GM18870 (cell line): ENCODE measurements around the gene MAP3K19.
"Not testable (repeated sequence)": the region's sequence is repeated elsewhere in the genome, so short reads cannot be mapped to it uniquely, and the experiment has no call there.

Source experiments
- ATAC-seq: cut with Tn5 transposase; IDR thresholded peaks from one replicate; pipeline ENCODE4 v1.9.1; 2021; ENCODE audit warnings: moderate library complexity; ENCODE audit not compliant: unreplicated experiment

Gene MAP3K19

GRCh38 chr2:135052997-135053474 lies 5.8 kb upstream of the MAP3K19 start:
- ATAC-seq, result peak; percentile 40

- ATAC-seq, result peak; percentile 65
Measured at GRCh38 chr2:135052042-135052876, 5.0 kb upstream of the MAP3K19 start, which contains the start of gene RAB3GAP1. RAB3GAP1 (plus strand) TSS chr2:135052292; CDS start chr2:135052308, 16 bp downstream.

DNA sequence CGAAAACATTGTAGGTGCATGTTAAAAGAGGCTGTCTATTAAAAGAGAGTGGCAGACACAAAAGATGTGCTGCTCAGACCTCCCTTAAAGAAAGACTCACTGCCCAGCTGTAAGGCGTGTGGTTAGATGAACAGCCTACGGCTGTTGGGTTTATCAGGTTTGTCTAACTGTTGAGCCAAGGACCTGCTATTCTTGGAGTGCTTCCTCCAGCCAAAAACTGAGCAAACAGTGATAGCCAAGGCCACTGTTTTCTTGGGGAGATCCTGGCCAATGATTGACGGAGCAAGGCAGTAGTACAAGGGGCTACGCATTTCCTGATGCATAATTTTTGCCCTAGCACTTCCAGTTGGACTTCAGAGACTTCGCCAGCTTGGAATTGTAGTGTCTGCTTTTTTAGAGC lies 3.4 kb upstream of the MAP3K19 start:
- no peak for ATAC-seq

GRCh38 chr2:135050132-135050531 lies 2.9 kb upstream of the MAP3K19 start:
- no peak for ATAC-seq

DNA sequence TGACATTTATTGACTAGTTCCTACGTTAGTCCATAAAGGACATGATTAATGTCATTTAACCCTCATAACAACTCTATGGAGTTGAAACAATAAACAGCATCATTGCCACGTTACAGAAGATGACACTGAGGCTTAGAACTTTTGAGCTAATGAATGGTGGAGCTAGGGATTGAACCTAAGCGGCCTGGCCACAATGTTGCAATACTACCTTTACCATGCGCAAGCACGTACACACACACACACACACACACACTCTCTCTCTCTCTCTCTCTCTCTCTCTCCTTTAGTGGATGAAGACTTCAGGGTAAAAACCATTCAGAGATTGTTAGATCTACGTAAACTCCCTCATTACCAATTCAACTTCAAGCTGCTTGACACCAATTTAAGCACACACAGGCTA lies 875 bp upstream of the MAP3K19 start:
- ATAC-seq, result no peak

- ATAC-seq, result no peak
Measured at GRCh38 chr2:135043345-135043744, 3.9 kb downstream of the MAP3K19 start.

DNA sequence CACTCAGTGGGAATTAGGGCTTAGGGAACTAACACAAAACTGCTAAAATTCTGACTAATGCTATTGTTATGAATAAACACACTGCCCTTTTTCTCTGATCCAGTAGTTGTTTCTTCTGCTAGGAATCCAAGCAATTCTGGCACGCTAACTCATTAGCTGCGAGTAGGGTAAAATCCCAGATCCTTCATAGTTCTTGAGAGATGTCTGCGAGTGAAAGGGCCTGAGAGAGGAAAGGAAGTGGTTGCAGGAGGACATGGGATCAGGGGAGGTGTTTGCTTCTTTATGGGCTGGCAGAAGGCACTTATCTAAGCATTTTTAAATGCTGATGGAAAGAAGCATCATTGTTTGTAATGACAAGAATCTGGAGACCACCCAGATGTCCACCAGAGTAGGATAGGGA lies 9.4 kb downstream of the MAP3K19 start:
- no peak for ATAC-seq

DNA sequence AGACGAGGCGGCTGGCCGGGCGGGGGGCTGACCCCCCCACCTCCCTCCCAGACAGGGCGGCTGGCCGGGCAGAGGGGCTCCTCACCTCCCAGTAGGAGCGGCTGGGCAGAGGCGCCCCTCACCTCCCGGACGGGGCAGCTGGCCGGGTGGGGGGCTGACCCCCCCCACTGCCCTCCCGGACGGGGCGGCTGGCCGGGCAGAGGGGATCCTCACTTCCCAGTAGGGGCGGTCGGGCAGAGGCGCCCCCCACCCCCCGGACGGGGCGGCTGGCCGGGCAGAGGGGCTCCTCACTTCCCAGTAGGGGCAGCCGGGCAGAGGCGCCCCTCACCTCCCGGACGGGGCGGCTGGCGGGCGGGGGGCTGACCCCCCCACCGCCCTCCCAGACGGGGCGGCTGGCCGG lies 14.0 kb downstream of the MAP3K19 start:
- not testable (repeated sequence) for ATAC-seq

- ATAC-seq, result no peak
Measured at GRCh38 chr2:135030826-135031225, 16.4 kb downstream of the MAP3K19 start.

- no peak for ATAC-seq
Measured at GRCh38 chr2:135029481-135030134, 17.6 kb downstream of the MAP3K19 start.

DNA sequence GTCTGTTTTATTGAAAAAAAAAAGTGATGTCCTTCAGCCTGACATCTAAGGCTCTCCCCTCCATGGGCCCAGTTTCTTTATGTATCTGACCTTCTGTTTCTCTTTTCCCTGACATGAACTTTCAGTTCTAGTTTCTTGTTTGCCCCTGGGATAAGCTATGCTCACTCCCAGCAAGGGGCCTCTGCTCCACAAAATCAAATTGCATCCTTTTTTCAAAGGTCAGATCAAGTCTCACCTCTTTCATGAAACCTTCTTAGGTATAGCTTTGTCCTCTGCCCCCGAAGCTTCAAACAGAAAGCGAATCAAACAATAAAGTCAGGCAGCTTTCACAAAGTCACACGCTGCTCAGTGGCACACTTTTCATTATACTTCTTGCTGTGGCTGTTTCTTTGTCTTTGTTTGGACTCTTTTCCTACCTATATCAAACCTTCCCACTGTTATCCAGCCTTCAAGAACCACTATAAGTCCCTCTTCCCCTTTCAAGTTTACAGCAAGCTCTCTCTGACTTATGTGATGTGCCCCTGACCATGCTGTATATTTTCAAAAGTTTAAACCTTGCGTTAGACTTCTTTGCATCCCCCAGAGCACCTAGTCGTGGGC lies 23.3 kb downstream of the MAP3K19 start:
- ATAC-seq, result no peak

DNA sequence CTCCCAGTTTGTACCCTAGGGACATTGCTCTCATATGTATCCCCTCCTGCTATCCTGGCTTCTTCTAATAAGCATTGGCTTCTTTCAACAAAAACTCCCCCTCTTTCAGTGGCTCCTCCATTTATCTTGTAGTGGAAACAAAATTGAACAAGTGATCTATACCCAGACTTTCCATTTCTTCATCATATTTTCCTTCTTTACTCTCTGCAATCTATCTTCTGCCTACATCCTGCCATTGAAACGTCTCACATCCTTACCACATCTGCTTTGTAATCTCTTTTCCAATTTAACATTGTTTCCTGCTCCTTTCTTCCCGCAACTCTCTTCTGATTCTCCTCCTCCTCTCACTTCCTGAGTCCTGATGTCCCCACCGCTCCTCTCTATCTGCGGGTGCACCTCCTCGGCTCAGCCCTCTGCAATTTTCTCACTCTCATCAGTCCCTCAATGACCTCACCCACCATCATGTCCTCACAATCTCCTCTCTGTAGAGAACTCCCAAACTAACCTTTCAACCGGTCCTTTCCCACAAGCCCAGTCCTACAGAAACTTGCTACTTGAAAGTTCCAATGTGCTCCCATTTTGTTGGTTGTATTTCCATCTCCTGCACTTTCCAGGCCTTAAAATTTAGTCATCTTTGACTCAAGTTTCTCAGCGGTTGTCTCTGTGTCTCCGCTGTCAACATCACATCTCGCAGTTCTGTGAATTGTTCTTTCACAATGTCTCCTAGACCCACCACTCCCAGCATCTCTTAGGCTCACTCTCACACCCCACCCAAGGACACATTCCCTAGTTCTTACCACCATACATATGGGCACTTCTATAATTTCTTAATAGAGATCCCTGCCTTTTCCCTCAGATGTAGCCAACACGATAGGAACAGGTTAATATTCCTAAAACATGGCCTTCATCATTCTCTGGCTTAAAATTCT lies 24.0 kb downstream of the MAP3K19 start:
- no peak for ATAC-seq

GRCh38 chr2:135021618-135022017 lies 25.6 kb downstream of the MAP3K19 start:
- no peak for ATAC-seq

DNA sequence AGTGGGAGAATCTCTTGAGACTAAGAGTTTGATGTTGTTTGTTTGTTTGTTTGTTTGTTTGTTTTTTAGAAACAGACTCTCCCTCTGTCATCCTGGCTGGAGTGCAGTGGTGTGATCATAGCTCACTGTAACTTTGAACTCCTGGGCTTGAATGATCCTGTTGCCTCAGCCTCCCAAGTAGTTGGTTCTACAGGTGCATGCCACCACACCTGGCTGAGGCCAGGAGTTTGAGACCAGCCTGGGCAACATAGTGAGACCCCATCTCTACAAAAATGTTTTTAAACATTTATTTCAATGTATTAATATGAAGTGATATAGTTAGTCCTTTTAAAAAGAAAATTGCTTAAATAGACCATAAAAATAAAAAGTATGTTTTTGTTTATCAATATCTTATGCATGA lies 35.6 kb downstream of the MAP3K19 start:
- no peak for ATAC-seq

- ATAC-seq, result no peak
Measured at GRCh38 chr2:135010200-135010942, 36.9 kb downstream of the MAP3K19 start.

GRCh38 chr2:135009339-135009738 lies 37.9 kb downstream of the MAP3K19 start:
- ATAC-seq, result no peak

- ATAC-seq, result no peak
Measured at GRCh38 chr2:135005753-135006152, 41.5 kb downstream of the MAP3K19 start.

DNA sequence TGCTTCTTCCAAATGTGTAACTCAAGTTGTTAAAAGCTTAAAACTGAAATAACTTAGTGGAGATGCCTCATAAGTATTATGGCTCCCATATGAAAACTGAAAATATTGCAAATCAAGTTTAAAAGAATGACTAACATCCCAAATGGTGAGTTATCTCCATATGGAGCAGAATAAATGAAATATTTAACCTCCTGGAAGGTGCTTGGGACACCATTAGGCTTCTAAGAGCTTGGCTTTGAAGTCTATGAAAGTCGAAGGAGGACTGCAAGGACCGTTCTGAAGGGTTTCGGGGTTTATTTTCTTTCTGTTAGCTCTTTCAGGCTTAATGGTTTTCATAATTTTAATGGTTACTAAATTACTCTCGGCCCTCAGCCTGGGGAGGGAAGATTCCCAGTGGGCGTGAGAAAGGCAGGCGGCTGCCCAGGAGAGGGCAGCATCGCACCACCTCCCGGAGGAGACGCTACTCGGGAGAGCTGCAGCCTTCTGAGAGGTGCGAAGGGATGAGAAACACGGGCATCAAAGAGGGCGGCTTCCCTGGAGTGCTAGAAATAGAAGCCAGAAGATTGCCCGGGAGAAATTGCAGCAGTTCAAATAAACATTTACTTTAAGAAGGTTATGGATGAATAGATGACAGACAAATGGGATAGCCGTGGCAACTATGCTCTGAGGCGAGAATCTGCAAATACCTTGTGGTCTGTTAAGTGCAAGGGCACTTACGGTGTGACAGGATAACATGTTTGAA lies 43.1 kb downstream of the MAP3K19 start:
- peak; percentile 69 for ATAC-seq

DNA sequence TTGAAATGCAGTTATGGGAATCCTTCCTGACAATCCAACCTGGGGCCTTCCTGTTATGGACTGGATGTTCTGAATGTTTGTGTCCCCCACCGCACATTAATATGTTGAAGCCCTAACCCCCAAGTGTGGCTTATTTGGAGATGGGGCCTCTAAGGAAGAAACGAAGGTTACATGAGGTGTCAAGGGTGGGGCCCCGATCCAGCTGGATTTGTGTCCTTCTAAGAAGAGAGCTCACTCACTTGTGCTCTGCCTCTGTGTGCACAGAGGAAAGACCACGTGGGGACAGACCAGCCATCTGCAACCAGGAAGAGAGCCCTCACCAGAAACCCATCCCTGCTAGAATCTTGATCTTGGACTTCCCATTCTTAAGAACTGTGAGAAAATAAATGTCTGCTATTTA lies 44.4 kb downstream of the MAP3K19 start:
- ATAC-seq, result no peak
